Measurements from ENCODE around the gene NHEJ1. TPM values are rescaled to one million over a fixed set of nuclear protein-coding genes. Genes with fewer than 3 reads are reported as not detected.

Gene NHEJ1
- total RNA-seq, 1 experiment from 2014 or later, result 16.7 TPM

DNA sequence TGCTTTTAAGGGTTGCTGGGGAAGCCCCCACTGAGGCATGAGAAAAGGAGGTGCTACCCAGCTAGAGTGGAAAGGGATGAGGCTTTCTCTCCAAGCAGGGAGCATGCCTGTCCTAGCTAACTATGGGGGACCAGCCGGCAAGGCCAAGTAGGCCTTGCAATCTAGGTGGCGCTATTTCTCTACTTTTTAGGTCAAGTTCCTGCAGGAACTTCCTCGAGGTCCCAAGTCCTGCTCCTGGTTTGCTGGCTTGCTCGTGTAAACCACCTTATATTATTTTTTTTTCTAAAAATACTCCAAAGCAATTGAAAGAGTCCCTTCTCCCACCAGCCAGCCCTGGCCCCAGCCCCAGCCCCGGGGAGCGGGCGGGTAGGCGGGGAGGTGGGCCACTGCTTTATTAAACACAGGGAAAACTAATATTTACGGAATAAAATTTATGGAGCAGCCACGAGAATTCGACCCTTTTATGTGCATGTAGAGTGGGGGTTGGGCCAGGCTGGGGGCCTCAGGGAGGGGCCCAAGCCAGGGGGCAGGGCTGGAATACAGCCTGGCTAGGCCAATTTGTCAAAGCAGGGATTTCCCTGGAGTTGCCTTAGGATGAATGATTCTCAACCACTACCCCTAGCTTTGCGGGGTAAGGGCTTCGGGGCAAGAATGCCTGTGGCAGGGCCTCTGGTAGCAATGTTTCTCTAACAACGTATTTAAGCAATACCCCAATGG is 87.0 kb downstream of the NHEJ1 start:
- CTCF ChIA-PET, result interaction anchor here (0.5 to 1.4 kb wide), 5 partner anchors 30 to 1440 kb away, joined by 3 to 6 read pairs (median 3); no protein-coding TSS in a partner anchor
- peaks cover 16% of the 10 kb centered on the region for H3K4me1 ChIP-seq (ENCODE audit: insufficient read depth, low read length)
- H3K4me2 ChIP-seq (ENCODE audit: low read length), result no peak overlapping the region
- intact Hi-C loops (cut with micrococcal nuclease), result loop anchor here (5.0 kb wide), 2 partner anchors 44 to 69 kb away; no protein-coding TSS in a partner anchor
- no peak overlapping the region for H2AFZ ChIP-seq (ENCODE audit: low read length)
- H3K9me2 ChIP-seq (replicated peaks; ENCODE audit: low read length), result no peaks in the 10 kb centered on the region
- DNase-seq (peak; percentile 83), ATAC-seq (peak; percentile 59; the same call in 1 of the 2 replicates)
- TF ChIP-seq, protein P1, sequence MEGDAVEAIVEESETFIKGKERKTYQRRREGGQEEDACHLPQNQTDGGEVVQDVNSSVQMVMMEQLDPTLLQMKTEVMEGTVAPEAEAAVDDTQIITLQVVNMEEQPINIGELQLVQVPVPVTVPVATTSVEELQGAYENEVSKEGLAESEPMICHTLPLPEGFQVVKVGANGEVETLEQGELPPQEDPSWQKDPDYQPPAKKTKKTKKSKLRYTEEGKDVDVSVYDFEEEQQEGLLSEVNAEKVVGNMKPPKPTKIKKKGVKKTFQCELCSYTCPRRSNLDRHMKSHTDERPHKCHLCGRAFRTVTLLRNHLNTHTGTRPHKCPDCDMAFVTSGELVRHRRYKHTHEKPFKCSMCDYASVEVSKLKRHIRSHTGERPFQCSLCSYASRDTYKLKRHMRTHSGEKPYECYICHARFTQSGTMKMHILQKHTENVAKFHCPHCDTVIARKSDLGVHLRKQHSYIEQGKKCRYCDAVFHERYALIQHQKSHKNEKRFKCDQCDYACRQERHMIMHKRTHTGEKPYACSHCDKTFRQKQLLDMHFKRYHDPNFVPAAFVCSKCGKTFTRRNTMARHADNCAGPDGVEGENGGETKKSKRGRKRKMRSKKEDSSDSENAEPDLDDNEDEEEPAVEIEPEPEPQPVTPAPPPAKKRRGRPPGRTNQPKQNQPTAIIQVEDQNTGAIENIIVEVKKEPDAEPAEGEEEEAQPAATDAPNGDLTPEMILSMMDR (conservative IDR thresholded peaks at IDR 0.05; ENCODE audit: low read depth, low read length), result peak; percentile 77
- no peak for TF ChIP-seq EZH2phosphoT487 (IDR thresholded peaks at IDR 0.05; ENCODE audit: borderline replicate concordance, low read length)
- no peak overlapping the region for H3K27ac ChIP-seq (ENCODE audit: low read length)
- H3K27me3 ChIP-seq (ENCODE audit: low read length), result no peaks in the 10 kb centered on the region
- no peaks in the 10 kb centered on the region for H3K36me3 ChIP-seq (ENCODE audit: low read depth, low read length)
- no peak overlapping the region for H3K4me3 ChIP-seq (ENCODE audit: low read length)
- BruUV-seq (replicated peaks), result no TSS peak
- no peaks in the 10 kb centered on the region for H4K20me1 ChIP-seq (ENCODE audit: low read length)
- H3K9ac ChIP-seq (ENCODE audit: low read length), result no peak overlapping the region
- H3K9me3 ChIP-seq (ENCODE audit: low read length), result no peaks in the 10 kb centered on the region
- POLR2A ChIA-PET (ENCODE audit: unreplicated experiment), result no interaction called here
- no peaks in the 10 kb centered on the region for H3K79me2 ChIP-seq (ENCODE audit: low read length)
- no peaks in the 10 kb centered on the region for H3F3A ChIP-seq (ENCODE audit: low read length, unreplicated experiment)

DNA sequence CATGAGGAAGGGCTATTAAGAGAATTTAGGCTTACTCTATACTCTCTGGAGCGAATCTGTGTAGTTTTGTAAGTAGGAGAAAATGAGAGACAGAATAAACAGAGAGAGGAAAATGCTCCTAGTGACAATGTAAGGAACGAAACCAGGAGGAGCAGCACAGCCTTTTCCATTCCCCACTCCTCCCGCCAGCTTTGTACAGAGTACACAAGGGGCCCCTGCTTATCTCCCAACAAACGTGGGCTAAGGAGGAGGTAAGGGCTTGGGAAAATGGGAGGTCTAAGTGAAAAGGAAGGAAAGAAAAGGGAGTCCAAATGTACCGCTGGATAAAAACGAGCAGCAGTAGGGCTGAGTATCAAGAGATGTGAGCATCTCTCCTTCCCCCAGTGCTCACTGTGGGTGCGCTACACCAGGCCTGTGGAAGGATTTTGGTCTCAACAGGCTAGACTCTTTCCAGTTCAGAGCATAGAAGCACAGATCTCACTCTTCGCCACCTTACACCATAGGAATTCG is 87.8 kb downstream of the NHEJ1 start:
- H3K9me2 ChIP-seq (replicated peaks; ENCODE audit: low read length), result no peaks in the 10 kb centered on the region
- no peak overlapping the region for H2AFZ ChIP-seq (ENCODE audit: low read length)
- no peaks in the 10 kb centered on the region for H3K79me2 ChIP-seq (ENCODE audit: low read length)
- CTCF ChIA-PET, result interaction anchor here (0.5 to 1.4 kb wide), 4 partner anchors 31 to 179 kb away, joined by 3 to 6 read pairs (median 4); no protein-coding TSS in a partner anchor
- no peak for ATAC-seq
- no peaks in the 10 kb centered on the region for H3K9me3 ChIP-seq (ENCODE audit: low read length)
- no peak overlapping the region for H3K4me2 ChIP-seq (ENCODE audit: low read length)
- no peak overlapping the region for H3K9ac ChIP-seq (ENCODE audit: low read length)
- intact Hi-C loops (cut with micrococcal nuclease), result loop anchor here (5.0 kb wide), 2 partner anchors 45 to 70 kb away; no protein-coding TSS in a partner anchor
- no peaks in the 10 kb centered on the region for H3F3A ChIP-seq (ENCODE audit: low read length, unreplicated experiment)
- H3K4me3 ChIP-seq (ENCODE audit: low read length), result no peak overlapping the region
- no TSS peak for BruUV-seq (replicated peaks)
- no peak overlapping the region for H3K27ac ChIP-seq (ENCODE audit: low read length)
- H3K36me3 ChIP-seq (ENCODE audit: low read depth, low read length), result no peaks in the 10 kb centered on the region
- no peak for DNase-seq
- H3K4me1 ChIP-seq (ENCODE audit: insufficient read depth, low read length), result peaks cover 16% of the 10 kb centered on the region
- TF ChIP-seq EZH2 (IDR thresholded peaks at IDR 0.05; ENCODE audit: low read length, unreplicated experiment) (no peak), EZH2phosphoT487 (IDR thresholded peaks at IDR 0.05; ENCODE audit: borderline replicate concordance, low read length) (no peak)
- TF ChIP-seq, protein P1 (conservative IDR thresholded peaks at IDR 0.05; ENCODE audit: low read depth, low read length), result no peak
- no peaks in the 10 kb centered on the region for H3K27me3 ChIP-seq (ENCODE audit: low read length)
- POLR2A ChIA-PET (ENCODE audit: unreplicated experiment), result no interaction called here
- H4K20me1 ChIP-seq (ENCODE audit: low read length), result no peaks in the 10 kb centered on the region

Data from PC-3 (cell line).